ENCODE data around the gene CADM4. TPM values are rescaled to one million over a fixed set of nuclear protein-coding genes. Genes with fewer than 3 reads are reported as not detected.

Gene CADM4
- total and polyA plus RNA-seq, 9 of the 15 experiments (the other 6 are each of a cell fraction or from before 2014, with no cell fraction given) = 0.03 to 4.6 (median 1.3) TPM

GRCh38 chr19:43575156-43575950, 64.3 kb downstream of the CADM4 start, which contains the start of the genes PINLYP and XRCC1 (continued):
- TF ChIP-seq ZNF280A (IDR thresholded peaks at IDR 0.05; ENCODE audit: low read depth, partially characterized antibody) (no peak), TCF15 (CRISPR knock-in tag; IDR thresholded peaks at IDR 0.05) (peak; percentile 48; the same call in 1 of the 2 replicates), TAF7 (tag; IDR thresholded peaks at IDR 0.05) (peak; percentile 66), C11orf30 (IDR thresholded peaks at IDR 0.05; ENCODE audit: low read depth) (peak; percentile 86), ZBTB7A (IDR thresholded peaks at IDR 0.05; ENCODE audit: borderline replicate concordance, control insufficient read depth, low read depth, low read length) (peak; percentile 69; the same call in 1 of the 2 replicates), PHF8 (IDR thresholded peaks at IDR 0.05; ENCODE audit: borderline replicate concordance, low read length) (peak; percentile 87), JUND (IDR thresholded peaks at IDR 0.05; ENCODE audit: borderline replicate concordance, low read depth, low read length) (peak; percentile 29; the same call in 1 of the 2 replicates), JUND (tag; IDR thresholded peaks at IDR 0.05; ENCODE audit: borderline replicate concordance, low read depth, low read length) (no peak), NRF1 (conservative IDR thresholded peaks at IDR 0.05 in 1 of 2, IDR thresholded peaks at IDR 0.05 in 1 of 2) (peak; percentile 99), FOXJ3 (CRISPR knock-in tag; IDR thresholded peaks at IDR 0.05) (no peak), ZKSCAN1 (IDR thresholded peaks at IDR 0.05; ENCODE audit: low read depth, low read length) (peak; percentile 50; the same call in 1 of the 2 replicates), HMGXB4 (CRISPR knock-in tag; IDR thresholded peaks at IDR 0.05) (no peak)
- TF ChIP-seq, protein P1, sequence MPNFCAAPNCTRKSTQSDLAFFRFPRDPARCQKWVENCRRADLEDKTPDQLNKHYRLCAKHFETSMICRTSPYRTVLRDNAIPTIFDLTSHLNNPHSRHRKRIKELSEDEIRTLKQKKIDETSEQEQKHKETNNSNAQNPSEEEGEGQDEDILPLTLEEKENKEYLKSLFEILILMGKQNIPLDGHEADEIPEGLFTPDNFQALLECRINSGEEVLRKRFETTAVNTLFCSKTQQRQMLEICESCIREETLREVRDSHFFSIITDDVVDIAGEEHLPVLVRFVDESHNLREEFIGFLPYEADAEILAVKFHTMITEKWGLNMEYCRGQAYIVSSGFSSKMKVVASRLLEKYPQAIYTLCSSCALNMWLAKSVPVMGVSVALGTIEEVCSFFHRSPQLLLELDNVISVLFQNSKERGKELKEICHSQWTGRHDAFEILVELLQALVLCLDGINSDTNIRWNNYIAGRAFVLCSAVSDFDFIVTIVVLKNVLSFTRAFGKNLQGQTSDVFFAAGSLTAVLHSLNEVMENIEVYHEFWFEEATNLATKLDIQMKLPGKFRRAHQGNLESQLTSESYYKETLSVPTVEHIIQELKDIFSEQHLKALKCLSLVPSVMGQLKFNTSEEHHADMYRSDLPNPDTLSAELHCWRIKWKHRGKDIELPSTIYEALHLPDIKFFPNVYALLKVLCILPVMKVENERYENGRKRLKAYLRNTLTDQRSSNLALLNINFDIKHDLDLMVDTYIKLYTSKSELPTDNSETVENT (CRISPR knock-in tag; IDR thresholded peaks at IDR 0.05) = 0 out of 2 replicates have a peak, but pooled peaks have one; percentile 34
- TF ChIP-seq, protein P2, sequence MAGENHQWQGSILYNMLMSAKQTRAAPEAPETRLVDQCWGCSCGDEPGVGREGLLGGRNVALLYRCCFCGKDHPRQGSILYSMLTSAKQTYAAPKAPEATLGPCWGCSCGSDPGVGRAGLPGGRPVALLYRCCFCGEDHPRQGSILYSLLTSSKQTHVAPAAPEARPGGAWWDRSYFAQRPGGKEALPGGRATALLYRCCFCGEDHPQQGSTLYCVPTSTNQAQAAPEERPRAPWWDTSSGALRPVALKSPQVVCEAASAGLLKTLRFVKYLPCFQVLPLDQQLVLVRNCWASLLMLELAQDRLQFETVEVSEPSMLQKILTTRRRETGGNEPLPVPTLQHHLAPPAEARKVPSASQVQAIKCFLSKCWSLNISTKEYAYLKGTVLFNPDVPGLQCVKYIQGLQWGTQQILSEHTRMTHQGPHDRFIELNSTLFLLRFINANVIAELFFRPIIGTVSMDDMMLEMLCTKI (IDR thresholded peaks at IDR 0.05; ENCODE audit: partially characterized antibody) = no peak
- TF ChIP-seq, protein P3, sequence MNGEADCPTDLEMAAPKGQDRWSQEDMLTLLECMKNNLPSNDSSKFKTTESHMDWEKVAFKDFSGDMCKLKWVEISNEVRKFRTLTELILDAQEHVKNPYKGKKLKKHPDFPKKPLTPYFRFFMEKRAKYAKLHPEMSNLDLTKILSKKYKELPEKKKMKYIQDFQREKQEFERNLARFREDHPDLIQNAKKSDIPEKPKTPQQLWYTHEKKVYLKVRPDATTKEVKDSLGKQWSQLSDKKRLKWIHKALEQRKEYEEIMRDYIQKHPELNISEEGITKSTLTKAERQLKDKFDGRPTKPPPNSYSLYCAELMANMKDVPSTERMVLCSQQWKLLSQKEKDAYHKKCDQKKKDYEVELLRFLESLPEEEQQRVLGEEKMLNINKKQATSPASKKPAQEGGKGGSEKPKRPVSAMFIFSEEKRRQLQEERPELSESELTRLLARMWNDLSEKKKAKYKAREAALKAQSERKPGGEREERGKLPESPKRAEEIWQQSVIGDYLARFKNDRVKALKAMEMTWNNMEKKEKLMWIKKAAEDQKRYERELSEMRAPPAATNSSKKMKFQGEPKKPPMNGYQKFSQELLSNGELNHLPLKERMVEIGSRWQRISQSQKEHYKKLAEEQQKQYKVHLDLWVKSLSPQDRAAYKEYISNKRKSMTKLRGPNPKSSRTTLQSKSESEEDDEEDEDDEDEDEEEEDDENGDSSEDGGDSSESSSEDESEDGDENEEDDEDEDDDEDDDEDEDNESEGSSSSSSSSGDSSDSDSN (IDR thresholded peaks at IDR 0.05; ENCODE audit: borderline replicate concordance in 1 of 2, low read depth in 2 of 2, low read length in 2 of 2) = peak in 1 of 2 experiments; percentile 13; a peak in 1 of 4 replicates
